ENCODE measurements around the gene EPB41L4A. TPM values are rescaled to one million over a fixed set of nuclear protein-coding genes. Genes with fewer than 3 reads are reported as not detected.
A peak's percentile ranks its signal among the peaks of the same experiment; 100 is the strongest.
"Not testable (repeated sequence)": the region's sequence is repeated elsewhere in the genome, so short reads cannot be mapped to it uniquely, and the experiment has no call there.

Gene EPB41L4A
- total RNA-seq, 2 donors from 2014 or later = 9.7 to 12.2 TPM

DNA sequence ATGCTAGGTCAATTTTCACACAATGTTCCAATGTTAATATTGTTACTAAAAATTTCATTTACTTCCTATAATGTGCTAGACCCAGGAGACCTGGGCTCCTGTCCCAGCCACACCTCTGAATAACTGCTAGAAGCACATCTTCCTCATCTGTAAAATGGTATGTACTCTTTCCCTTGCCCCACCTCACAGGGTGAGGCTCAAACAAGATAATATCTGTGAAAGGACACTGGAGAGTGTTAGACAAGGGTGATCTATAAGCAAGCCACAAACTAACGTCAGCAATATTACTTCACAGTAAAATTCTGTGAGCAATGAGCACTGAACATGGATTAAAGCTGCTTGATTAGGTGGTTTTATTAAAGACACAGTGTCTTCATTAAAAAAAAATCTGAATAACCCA, 186.4 kb downstream of the EPB41L4A start:
- H3K4me1 ChIP-seq (ENCODE audit: control insufficient read depth in 1 of 2, low read depth in 2 of 2) = peaks cover 6 to 8% of the 10 kb centered on the region in 2 donors
- no peak overlapping the region for H3K4me3 ChIP-seq
- H3K9me3 ChIP-seq = no peaks in the 10 kb centered on the region
- ATAC-seq (ENCODE audit: insufficient number of reproducible peaks, low FRiP score, low read depth) (no peak), DNase-seq (ENCODE audit: low spot score) (no peak)
- no peaks in the 10 kb centered on the region for H3K27me3 ChIP-seq (replicated peaks; ENCODE audit: insufficient read depth)
- no peaks in the 10 kb centered on the region for H3K36me3 ChIP-seq
- H3K27ac ChIP-seq = no peak overlapping the region
- TF ChIP-seq, protein P1, sequence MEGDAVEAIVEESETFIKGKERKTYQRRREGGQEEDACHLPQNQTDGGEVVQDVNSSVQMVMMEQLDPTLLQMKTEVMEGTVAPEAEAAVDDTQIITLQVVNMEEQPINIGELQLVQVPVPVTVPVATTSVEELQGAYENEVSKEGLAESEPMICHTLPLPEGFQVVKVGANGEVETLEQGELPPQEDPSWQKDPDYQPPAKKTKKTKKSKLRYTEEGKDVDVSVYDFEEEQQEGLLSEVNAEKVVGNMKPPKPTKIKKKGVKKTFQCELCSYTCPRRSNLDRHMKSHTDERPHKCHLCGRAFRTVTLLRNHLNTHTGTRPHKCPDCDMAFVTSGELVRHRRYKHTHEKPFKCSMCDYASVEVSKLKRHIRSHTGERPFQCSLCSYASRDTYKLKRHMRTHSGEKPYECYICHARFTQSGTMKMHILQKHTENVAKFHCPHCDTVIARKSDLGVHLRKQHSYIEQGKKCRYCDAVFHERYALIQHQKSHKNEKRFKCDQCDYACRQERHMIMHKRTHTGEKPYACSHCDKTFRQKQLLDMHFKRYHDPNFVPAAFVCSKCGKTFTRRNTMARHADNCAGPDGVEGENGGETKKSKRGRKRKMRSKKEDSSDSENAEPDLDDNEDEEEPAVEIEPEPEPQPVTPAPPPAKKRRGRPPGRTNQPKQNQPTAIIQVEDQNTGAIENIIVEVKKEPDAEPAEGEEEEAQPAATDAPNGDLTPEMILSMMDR (IDR thresholded peaks at IDR 0.05) = no peak

DNA sequence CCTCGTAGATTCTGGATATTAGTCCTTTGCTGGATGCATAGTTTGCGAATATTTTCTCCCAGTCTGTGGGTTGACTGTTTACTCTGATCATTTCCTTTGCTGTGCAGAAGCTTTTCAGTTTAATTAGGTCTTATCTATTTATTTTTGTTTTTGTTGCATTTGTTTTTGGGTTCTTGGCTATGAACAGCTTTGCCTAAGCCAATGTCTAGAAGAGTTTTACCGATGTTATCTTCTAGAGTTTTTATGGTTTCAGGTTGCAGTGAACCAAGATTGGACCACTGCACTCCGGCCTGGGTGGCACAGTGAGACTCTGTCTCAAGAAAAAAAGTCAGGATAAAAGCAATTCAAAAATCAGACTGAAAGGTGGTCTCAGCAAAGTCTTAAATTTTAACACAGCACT, 188.5 kb downstream of the EPB41L4A start:
- H3K9me3 ChIP-seq = no peaks in the 10 kb centered on the region
- TF ChIP-seq, protein P1 (IDR thresholded peaks at IDR 0.05) = no peak
- no peak for DNase-seq (ENCODE audit: low spot score)
- H3K27ac ChIP-seq = no peak overlapping the region
- H3K4me1 ChIP-seq (ENCODE audit: control insufficient read depth in 1 of 2, low read depth in 2 of 2) = peaks cover 6 to 8% of the 10 kb centered on the region in 2 donors
- H3K27me3 ChIP-seq (replicated peaks; ENCODE audit: insufficient read depth) = no peaks in the 10 kb centered on the region
- ATAC-seq (ENCODE audit: insufficient number of reproducible peaks, low FRiP score, low read depth) = no peak
- H3K36me3 ChIP-seq = no peaks in the 10 kb centered on the region
- no peak overlapping the region for H3K4me3 ChIP-seq

GRCh38 chr5:112228667-112229066, 190.4 kb downstream of the EPB41L4A start:
- Histone ChIP-seq H3K9me3 (no peaks in the 10 kb centered on the region), H3K4me1 (ENCODE audit: control insufficient read depth in 1 of 2, low read depth in 2 of 2) (peaks cover 6 to 8% of the 10 kb centered on the region in 2 donors), H3K36me3 (no peaks in the 10 kb centered on the region), H3K27ac (peak overlapping the region; percentile 15 to 16), H3K27me3 (replicated peaks; ENCODE audit: insufficient read depth) (no peaks in the 10 kb centered on the region), H3K4me3 (peak overlapping the region; percentile 18)
- ATAC-seq (ENCODE audit: insufficient number of reproducible peaks, low FRiP score, low read depth) (peak; percentile 55), DNase-seq (ENCODE audit: low spot score) (peak; percentile 16)
- TF ChIP-seq, protein P1 (IDR thresholded peaks at IDR 0.05) = no peak

- TF ChIP-seq, protein P1 (IDR thresholded peaks at IDR 0.05) = no peak
- ATAC-seq (ENCODE audit: insufficient number of reproducible peaks, low FRiP score, low read depth) = no peak
Observed at GRCh38 chr5:112227911-112228631, 191.0 kb downstream of the EPB41L4A start.

GRCh38 chr5:112226215-112226614, 192.9 kb downstream of the EPB41L4A start:
- TF ChIP-seq, protein P1 (IDR thresholded peaks at IDR 0.05) = no peak
- Histone ChIP-seq H3K27me3 (replicated peaks; ENCODE audit: insufficient read depth) (no peaks in the 10 kb centered on the region), H3K36me3 (no peaks in the 10 kb centered on the region), H3K9me3 (no peaks in the 10 kb centered on the region), H3K4me1 (ENCODE audit: control insufficient read depth in 1 of 2, low read depth in 2 of 2) (peaks cover 6 to 8% of the 10 kb centered on the region in 2 donors), H3K4me3 (no peak overlapping the region), H3K27ac (no peak overlapping the region)
- ATAC-seq (ENCODE audit: insufficient number of reproducible peaks, low FRiP score, low read depth) (no peak), DNase-seq (ENCODE audit: low spot score) (no peak)

More at GRCh38 chr5:112227911-112228631, 191.0 kb downstream of the EPB41L4A start:
- Histone ChIP-seq H3K36me3 (no peaks in the 10 kb centered on the region), H3K4me3 (peak overlapping the region; percentile 18), H3K27ac (peak overlapping the region; percentile 15 to 16), H3K4me1 (ENCODE audit: control insufficient read depth in 1 of 2, low read depth in 2 of 2) (peaks cover 6 to 8% of the 10 kb centered on the region in 2 donors), H3K9me3 (no peaks in the 10 kb centered on the region), H3K27me3 (replicated peaks; ENCODE audit: insufficient read depth) (no peaks in the 10 kb centered on the region)
- DNase-seq (ENCODE audit: low spot score) = no peak

- DNase-seq (ENCODE audit: low spot score); H3K27me3 ChIP-seq (replicated peaks; ENCODE audit: insufficient read depth); H3K4me1 ChIP-seq (ENCODE audit: control insufficient read depth in 1 of 2, low read depth in 2 of 2); H3K27ac ChIP-seq; H3K9me3 ChIP-seq; H3K36me3 ChIP-seq; ATAC-seq (ENCODE audit: insufficient number of reproducible peaks, low FRiP score, low read depth); H3K4me3 ChIP-seq: not testable (repeated sequence)
Observed at GRCh38 chr5:112222997-112223396, 196.1 kb downstream of the EPB41L4A start.

Measured in thoracic aorta (tissue), 2 donors.